ENCODE results near the gene ITGB6. TPM values are rescaled to one million over a fixed set of nuclear protein-coding genes. Genes with fewer than 3 reads are reported as not detected.

Gene ITGB6
- total RNA-seq, 1 donor from 2014 or later: 7.6 TPM

DNA sequence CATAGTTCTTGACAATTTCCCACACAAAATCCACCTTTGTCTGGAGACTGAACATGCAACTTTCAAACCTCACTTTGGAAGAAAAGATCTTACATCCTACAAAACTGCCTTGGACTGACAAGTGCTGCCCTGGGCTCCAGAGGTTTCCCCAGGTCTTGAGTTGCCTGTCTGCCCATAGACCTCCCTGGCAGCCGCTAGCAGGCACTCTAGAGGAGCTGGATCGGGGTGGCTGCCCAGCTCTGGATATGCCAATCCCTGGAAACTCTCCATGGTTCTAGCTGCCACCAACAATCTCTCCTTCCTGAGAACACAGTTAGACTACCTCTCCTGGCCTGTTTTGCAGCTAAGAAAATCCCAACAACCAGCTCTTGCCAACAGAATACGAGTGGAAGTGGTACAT lies 3.4 kb upstream of the ITGB6 start:
- H3K4me1 Mint-ChIP-seq (ENCODE audit: low read depth, unreplicated experiment): peaks cover 64% of the 10 kb centered on the region
- peak overlapping the region; percentile 14 for H3K27ac Mint-ChIP-seq (ENCODE audit: unreplicated experiment)
- H3K9me3 Mint-ChIP-seq (ENCODE audit: unreplicated experiment): peaks cover 8% of the 10 kb centered on the region
- Histone ChIP-seq H4K20me1 (ENCODE audit: insufficient read depth, low read length) (no peaks in the 10 kb centered on the region), H3K4me2 (ENCODE audit: low read length) (no peak overlapping the region), H3K9ac (ENCODE audit: low read length) (no peak overlapping the region), H3K79me2 (ENCODE audit: insufficient read depth, low read length) (no peaks in the 10 kb centered on the region), H3K4me3 (ENCODE audit: insufficient read depth, low read depth, low read length) (no peak overlapping the region), H3K36me3 (ENCODE audit: insufficient read depth, low read length) (no peaks in the 10 kb centered on the region), H2AFZ (ENCODE audit: low read depth, low read length) (no peak overlapping the region), H3K27ac (ENCODE audit: low read depth, low read length) (no peak overlapping the region), H3K9me3 (ENCODE audit: insufficient read depth, low read depth, low read length) (no peaks in the 10 kb centered on the region), H3K4me1 (ENCODE audit: insufficient read depth, low read length) (peaks cover 33% of the 10 kb centered on the region), H3K27me3 (ENCODE audit: insufficient read depth, low read length) (no peaks in the 10 kb centered on the region)
- FAIRE-seq: no peak
- no peak for TF ChIP-seq CTCF (IDR thresholded peaks at IDR 0.05; ENCODE audit: insufficient read depth, low read depth, low read length)
- TF ChIP-seq EZH2 (IDR thresholded peaks at IDR 0.05; ENCODE audit: insufficient read depth, low read length): no peak
- H3K4me3 Mint-ChIP-seq (ENCODE audit: unreplicated experiment): no peak overlapping the region
- H3K36me3 Mint-ChIP-seq (ENCODE audit: low read depth, unreplicated experiment): peaks cover 6% of the 10 kb centered on the region
- DNase-seq (ENCODE audit: low read depth): no peak
- H3K27me3 Mint-ChIP-seq (ENCODE audit: low read depth, unreplicated experiment): no peaks in the 10 kb centered on the region

DNA sequence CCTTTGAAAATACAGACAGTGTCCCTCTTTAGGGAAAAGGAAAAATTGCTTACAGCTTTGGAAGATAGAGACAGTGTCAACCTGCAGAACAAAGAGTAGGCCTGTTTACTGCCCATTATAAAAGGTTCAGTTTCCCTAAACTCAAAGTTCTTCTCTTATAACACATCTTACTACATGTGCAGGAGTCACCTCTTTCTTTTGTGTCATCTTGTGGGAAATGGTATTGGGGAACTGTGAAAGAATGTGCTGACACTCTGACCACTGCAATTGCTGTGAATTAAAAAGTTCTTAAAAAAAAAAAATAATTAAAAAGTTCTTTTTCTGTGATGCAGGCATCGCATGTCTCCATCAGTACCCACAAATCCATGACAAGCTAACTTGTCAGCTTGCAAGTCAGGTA lies 2.9 kb upstream of the ITGB6 start:
- Mint-ChIP-seq H3K36me3 (ENCODE audit: low read depth, unreplicated experiment) (peaks cover 6% of the 10 kb centered on the region), H3K4me3 (ENCODE audit: unreplicated experiment) (no peak overlapping the region), H3K9me3 (ENCODE audit: unreplicated experiment) (peaks cover 8% of the 10 kb centered on the region), H3K4me1 (ENCODE audit: low read depth, unreplicated experiment) (peaks cover 60% of the 10 kb centered on the region), H3K27me3 (ENCODE audit: low read depth, unreplicated experiment) (no peaks in the 10 kb centered on the region), H3K27ac (ENCODE audit: unreplicated experiment) (no peak overlapping the region)
- peaks cover 29% of the 10 kb centered on the region for H3K4me1 ChIP-seq (ENCODE audit: insufficient read depth, low read length)
- no peak for FAIRE-seq
- H3K9ac ChIP-seq (ENCODE audit: low read length): no peak overlapping the region
- H3K4me2 ChIP-seq (ENCODE audit: low read length): no peak overlapping the region
- H3K9me3 ChIP-seq (ENCODE audit: insufficient read depth, low read depth, low read length): no peaks in the 10 kb centered on the region
- H3K4me3 ChIP-seq (ENCODE audit: insufficient read depth, low read depth, low read length): no peak overlapping the region
- no peak overlapping the region for H3K27ac ChIP-seq (ENCODE audit: low read depth, low read length)
- H3K27me3 ChIP-seq (ENCODE audit: insufficient read depth, low read length): no peaks in the 10 kb centered on the region
- TF ChIP-seq EZH2 (IDR thresholded peaks at IDR 0.05; ENCODE audit: insufficient read depth, low read length): no peak
- no peak for TF ChIP-seq CTCF (IDR thresholded peaks at IDR 0.05; ENCODE audit: insufficient read depth, low read depth, low read length)
- no peaks in the 10 kb centered on the region for H3K36me3 ChIP-seq (ENCODE audit: insufficient read depth, low read length)
- DNase-seq (ENCODE audit: low read depth): no peak
- no peaks in the 10 kb centered on the region for H3K79me2 ChIP-seq (ENCODE audit: insufficient read depth, low read length)
- H4K20me1 ChIP-seq (ENCODE audit: insufficient read depth, low read length): no peaks in the 10 kb centered on the region
- H2AFZ ChIP-seq (ENCODE audit: low read depth, low read length): no peak overlapping the region

DNA sequence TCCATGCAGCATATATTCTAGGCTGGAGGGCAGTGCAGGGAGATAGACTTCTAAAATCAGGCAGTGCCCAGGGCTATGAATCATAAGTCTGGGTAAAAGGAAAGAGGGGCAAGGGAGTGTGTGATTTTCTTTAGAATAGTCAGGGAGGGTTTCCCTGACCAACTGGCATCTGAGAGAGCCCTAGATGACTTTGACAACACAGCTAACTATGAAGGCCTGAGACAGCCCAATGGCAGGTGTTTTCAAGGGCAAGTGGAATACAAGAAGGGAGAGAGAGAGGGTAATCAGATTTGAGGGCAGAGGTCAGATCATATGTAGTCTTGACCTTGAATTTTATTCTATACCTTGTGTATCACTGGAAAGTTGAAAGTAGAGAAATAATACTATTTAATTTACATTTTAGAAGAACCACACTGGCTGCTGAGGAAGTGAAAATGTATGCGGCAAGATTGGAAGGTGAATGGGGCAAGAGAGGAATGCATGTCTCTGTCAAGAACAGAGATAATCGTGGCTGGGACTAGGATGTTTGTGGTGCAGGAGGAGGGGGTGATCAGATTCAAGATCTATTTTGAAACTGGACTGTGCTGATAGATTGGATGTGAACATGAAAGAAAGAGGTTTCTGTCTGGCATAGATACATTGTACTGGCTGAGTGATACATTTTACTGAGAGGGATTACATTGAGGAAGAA lies 1.9 kb upstream of the ITGB6 start:
- Histone ChIP-seq H3K4me3 (ENCODE audit: insufficient read depth, low read depth, low read length) (no peak overlapping the region), H3K27me3 (ENCODE audit: insufficient read depth, low read length) (no peaks in the 10 kb centered on the region), H3K36me3 (ENCODE audit: insufficient read depth, low read length) (no peaks in the 10 kb centered on the region), H3K4me2 (ENCODE audit: low read length) (no peak overlapping the region), H3K27ac (ENCODE audit: low read depth, low read length) (no peak overlapping the region), H2AFZ (ENCODE audit: low read depth, low read length) (no peak overlapping the region), H3K9me3 (ENCODE audit: insufficient read depth, low read depth, low read length) (no peaks in the 10 kb centered on the region), H4K20me1 (ENCODE audit: insufficient read depth, low read length) (no peaks in the 10 kb centered on the region), H3K9ac (ENCODE audit: low read length) (no peak overlapping the region), H3K79me2 (ENCODE audit: insufficient read depth, low read length) (no peaks in the 10 kb centered on the region), H3K4me1 (ENCODE audit: insufficient read depth, low read length) (peaks cover 21% of the 10 kb centered on the region)
- Mint-ChIP-seq H3K9me3 (ENCODE audit: unreplicated experiment) (peaks cover 8% of the 10 kb centered on the region), H3K4me1 (ENCODE audit: low read depth, unreplicated experiment) (peaks cover 54% of the 10 kb centered on the region), H3K36me3 (ENCODE audit: low read depth, unreplicated experiment) (peaks cover 4% of the 10 kb centered on the region), H3K27ac (ENCODE audit: unreplicated experiment) (peak overlapping the region; percentile 4), H3K4me3 (ENCODE audit: unreplicated experiment) (no peak overlapping the region), H3K27me3 (ENCODE audit: low read depth, unreplicated experiment) (no peaks in the 10 kb centered on the region)
- TF ChIP-seq EZH2 (IDR thresholded peaks at IDR 0.05; ENCODE audit: insufficient read depth, low read length): no peak
- TF ChIP-seq CTCF (IDR thresholded peaks at IDR 0.05; ENCODE audit: insufficient read depth, low read depth, low read length): no peak
- DNase-seq (ENCODE audit: low read depth) (peak; percentile 44), FAIRE-seq (no peak)

All from astrocyte (in vitro differentiated cells and primary cell).